Endometrial microvascular endothelial cells (primary cell): ENCODE data around the gene SLC31A2. TPM values are rescaled to one million over a fixed set of nuclear protein-coding genes. Genes with fewer than 3 reads are reported as not detected.
"Not testable (repeated sequence)": the region's sequence is repeated elsewhere in the genome, so short reads cannot be mapped to it uniquely, and the experiment has no call there.

Experiments
- in situ Hi-C: cut with HindIII; loops from 2 replicates; pipeline ENCODE4 v1.10.0; 2017; ENCODE audit warnings: low sequenced_read_pairs, low pct_unique_long_range_greater_than_20kb; ENCODE audit errors: inconsistent ontology term
- total RNA-seq: library from RNA; depleted of rRNA; stranded (reverse); fragments of >200 nt; gene quantifications from one replicate; pipeline ENCODE4 v1.2.3, GENCODE V29; 2015; ENCODE audit errors: inconsistent ontology term

The SLC31A2 gene, protein sequence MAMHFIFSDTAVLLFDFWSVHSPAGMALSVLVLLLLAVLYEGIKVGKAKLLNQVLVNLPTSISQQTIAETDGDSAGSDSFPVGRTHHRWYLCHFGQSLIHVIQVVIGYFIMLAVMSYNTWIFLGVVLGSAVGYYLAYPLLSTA
- total RNA-seq: 4.4 TPM

DNA sequence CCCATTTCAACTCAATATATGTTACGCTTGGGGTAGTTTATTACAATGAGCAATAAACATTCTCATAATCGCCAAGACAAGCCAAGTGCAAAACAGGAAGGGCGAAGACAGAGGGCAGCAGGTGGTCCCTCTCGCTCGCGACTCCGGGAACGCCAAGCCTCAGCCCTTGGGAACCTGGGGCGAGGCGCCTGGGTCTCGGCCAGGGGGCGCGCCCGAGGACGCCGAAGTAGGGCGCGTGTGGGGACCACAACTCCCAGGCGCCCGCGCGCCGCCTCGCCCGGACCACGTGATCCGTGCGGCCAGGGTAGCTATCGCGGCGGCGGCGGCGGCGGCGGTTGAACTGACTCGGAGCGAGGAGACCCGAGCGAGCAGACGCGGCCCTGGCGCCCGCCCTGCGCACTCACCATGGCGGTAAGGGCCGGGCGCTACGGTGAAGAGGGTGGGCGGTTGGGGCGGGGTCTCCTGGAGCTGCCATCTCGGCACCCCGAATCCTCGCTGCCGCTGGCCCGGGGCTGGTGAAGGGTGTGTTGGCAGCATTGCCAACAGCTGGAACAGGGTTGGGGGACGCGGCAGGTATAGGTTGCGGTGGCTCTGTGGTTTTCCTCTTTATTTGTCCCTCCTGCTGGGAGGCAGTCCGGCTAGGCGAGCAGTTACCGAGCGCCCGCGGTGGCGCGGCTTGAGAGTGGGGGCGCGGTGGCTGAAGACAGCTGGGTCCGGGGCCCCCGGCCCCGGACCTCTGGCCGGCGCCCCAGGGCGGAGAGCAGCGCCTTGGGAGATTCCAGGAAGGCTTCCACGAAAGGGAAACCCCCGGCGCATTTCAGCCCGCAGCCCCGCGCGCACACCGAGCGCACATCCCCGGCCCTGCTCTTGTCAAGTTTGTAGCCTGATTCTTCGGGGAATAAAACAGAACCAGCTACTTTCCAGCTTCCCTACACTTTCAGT, at the start of gene SLC31A2:
Gene SLC31A2 (plus strand): TSS at position 338 of the 942 bp plus-strand sequence. CDS start 68 bp downstream, at position 406.
- in situ Hi-C loops: no loop called here

DNA sequence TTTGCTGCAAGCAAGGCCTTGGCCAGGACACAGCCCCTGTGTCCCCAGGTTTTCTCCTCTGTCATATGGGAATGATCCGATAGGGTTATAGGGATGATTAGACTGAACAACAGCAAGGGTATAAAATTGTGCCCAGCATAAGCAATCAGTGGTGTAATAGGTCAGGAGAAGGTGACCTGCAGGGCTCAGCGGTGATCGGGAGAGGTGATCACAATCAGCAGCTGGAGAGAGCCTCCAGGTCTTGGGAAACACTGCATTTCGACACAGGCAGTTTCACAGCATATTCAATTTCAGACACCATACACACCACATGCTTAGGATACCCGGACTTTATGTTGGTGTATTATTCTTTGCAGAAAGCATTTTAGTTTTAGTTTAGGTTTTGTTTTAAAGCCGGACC, 45.5 kb upstream of the SLC31A2 start:
- in situ Hi-C loops: not testable (repeated sequence)

DNA sequence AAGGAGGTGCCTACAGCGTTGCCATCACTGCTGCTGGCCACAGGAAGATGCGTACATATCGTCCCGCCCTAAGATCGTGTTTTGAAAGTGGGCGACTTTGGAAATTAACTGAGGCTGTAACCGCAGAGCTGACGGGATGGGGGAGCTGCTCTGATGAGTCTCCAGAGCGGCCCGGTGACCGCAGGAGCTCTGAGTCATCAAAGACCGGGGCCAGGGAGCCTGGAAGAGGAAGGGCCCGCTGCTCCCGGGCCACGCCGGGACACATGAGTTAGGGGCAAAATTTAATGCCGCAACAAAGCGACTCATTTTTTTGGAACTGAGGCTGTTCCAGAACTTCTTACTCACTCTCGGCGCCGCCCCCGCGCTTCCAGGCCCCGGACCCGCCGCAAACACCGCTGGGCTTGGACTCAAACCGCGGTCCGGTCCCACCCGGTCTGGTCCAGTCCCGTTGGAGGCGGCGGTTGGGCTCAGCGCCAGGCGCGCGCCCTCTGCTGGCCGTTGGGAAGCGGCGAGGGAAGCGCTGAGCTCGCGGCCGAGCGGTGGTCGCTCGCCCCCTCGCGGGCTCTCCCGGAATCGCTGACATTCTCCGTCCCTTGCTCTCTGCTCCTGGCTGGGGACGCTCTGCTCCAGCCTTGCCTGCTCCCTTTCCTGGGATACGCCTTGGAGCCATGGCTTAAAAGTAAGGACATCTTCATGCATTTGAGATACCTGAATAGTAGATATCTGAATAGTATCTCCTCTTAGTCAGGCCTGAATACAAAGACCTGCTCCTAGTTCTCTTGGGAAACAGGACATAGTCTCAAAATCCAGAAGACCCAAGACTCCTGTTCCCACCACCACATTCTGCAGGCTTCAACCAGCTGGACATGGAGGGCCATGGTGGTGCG, 39.5 kb upstream of the SLC31A2 start:
- in situ Hi-C loops: not testable (repeated sequence)

DNA sequence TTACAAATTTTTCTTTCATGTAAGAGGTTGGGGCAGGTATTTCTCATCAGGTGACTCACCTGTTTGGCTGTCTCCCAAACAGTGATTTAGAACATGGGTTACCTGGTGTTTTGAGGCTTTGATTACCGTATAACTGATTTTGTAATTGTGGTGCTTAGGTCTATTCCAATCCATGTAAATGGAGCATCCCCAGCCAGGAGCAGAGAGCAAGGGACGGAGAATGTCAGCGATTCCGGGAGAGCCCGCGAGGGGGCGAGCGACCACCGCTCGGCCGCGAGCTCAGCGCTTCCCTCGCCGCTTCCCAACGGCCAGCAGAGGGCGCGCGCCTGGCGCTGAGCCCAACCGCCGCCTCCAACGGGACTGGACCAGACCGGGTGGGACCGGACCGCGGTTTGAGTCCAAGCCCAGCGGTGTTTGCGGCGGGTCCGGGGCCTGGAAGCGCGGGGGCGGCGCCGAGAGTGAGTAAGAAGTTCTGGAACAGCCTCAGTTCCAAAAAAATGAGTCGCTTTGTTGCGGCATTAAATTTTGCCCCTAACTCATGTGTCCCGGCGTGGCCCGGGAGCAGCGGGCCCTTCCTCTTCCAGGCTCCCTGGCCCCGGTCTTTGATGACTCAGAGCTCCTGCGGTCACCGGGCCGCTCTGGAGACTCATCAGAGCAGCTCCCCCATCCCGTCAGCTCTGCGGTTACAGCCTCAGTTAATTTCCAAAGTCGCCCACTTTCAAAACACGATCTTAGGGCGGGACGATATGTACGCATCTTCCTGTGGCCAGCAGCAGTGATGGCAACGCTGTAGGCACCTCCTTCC, 37.9 kb upstream of the SLC31A2 start:
- in situ Hi-C loops: not testable (repeated sequence)

DNA sequence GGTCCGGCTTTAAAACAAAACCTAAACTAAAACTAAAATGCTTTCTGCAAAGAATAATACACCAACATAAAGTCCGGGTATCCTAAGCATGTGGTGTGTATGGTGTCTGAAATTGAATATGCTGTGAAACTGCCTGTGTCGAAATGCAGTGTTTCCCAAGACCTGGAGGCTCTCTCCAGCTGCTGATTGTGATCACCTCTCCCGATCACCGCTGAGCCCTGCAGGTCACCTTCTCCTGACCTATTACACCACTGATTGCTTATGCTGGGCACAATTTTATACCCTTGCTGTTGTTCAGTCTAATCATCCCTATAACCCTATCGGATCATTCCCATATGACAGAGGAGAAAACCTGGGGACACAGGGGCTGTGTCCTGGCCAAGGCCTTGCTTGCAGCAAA, 32.0 kb upstream of the SLC31A2 start:
- in situ Hi-C loops: not testable (repeated sequence)

DNA sequence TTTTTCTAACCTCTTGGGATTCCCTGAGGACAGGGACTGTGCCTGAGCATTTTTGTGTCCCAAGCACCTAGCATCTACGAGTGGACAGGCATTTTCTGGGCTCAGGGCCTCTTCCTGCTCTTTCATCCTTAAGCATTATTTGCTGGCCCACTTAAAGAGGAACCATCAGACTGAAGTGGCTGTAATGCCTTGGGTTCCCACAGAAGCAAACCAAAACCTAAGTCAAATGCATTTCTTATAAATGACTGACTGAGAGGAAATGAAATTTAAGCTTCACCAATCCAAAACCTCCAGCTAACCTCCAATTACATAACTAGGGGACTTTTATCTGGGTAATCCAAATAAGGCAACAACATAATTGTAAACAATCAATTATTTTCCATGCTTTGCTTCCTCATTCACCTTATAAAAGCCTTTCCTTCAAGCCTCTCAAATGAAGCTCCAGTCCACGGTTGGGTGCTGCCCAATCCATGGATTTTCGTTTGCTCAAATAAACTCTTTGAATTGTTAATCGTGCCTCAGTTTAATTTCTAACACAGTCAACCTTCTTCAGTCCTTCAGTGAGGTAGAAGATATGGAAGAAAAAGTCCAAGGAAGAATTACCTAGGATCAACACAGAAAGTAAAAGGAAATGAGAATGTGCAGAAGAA, 25.3 kb upstream of the SLC31A2 start:
- in situ Hi-C loops: no loop called here

DNA sequence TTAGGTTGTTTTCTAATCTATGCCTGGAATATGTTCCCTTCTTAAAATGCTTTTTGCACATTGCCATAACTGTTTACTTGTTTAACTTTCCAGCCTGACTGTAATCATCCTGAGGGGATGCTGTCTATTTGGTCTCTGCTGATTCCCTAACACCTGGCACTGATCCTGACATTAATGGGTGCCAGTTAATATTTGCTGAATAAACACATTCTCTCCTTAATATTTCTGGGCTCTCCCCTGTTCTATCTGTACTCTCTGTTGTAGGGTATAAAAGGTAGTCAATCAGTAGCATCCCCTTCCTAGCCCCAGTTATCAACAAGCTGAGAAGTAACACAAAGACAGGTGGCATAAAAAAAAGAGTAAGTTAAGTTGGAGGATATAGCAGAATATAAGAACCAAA, 21.3 kb upstream of the SLC31A2 start:
- in situ Hi-C loops: no loop called here

DNA sequence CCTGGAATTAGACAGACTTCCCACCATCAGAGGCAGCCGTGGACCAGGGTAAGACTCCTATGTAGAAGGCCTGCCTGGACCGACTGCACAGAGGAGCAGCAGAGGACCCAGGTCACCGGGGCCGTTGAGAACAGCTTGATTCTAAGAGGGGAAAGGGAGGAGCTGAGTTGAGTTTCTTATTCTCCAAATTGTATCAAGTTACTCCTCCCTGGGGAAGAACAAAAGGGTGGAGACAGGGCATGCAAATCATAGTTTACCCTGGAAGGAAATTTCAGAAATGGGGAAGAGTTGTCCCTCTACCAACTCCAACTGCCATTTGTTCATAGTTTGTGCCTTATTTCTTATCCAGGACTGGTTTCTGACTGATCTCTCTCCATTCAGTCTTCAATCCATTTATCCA, 20.9 kb upstream of the SLC31A2 start:
- in situ Hi-C loops: no loop called here

DNA sequence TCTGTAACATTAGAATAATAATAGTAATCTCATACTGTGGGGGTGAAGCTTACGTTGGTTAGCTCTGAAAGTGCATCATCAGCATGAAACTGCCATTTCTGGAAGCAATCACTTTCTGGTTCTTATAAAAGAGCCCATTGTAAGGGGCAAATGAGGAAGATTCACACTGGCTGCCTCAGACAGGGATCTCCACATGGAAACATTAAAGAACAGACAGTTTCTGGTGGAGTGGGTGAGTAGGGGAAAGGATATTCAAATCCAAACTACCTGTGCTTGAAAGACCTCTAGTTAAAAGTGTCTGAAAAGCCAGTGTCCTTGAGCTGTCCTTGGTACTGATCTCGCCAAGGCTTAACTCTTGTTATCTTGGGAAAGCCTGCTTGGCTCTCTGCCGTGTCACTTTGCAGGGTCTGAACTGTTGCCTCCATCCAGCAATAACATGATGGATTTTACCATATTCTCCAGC, 19.1 kb upstream of the SLC31A2 start:
- in situ Hi-C loops: no loop called here

DNA sequence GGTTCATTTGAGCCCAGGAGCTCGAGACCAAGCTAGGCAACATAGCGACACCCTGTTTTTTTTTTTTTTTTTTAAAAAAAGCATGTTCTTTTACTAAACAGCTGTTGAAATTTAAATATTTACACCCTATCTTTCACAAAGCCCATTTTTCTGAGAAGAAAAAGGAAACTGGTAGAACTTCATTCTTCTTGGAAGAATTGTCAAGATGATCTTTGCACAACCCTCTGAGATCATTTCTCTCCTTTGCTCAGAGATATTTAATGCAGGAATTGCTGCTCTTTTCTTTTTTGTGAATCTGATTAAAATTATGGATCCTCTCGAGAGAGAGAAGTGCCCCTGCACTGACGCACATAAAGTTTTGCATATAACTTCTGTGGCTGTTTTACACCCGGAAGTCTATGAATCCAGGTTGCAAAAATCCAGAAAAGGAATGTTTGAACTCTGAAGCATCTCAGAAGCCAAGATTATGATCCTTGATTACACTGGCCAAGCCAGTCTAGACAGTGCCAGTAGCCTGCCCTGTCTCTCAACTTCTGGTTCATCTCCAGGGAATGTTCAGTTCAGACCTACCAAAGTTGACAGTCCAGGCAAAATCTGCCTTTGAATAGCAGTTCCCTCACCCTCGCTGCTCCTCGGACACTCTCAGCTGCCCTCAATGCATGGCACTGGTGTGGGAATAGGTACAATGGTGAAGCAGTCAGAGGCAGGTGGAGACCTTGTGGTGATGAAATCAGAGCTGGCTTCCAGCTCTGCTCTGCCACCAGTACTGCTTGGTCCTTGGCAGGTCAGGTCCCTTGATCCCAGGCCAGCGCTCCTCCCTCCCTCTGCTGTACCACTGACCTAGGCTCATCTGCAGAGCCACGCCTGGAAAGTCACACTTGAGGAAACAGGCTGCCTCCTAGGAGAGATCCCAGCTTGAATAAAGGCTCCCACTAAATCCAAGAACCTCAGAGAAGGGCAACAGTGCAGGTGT, 13.3 kb upstream of the SLC31A2 start:
- in situ Hi-C loops: no loop called here

DNA sequence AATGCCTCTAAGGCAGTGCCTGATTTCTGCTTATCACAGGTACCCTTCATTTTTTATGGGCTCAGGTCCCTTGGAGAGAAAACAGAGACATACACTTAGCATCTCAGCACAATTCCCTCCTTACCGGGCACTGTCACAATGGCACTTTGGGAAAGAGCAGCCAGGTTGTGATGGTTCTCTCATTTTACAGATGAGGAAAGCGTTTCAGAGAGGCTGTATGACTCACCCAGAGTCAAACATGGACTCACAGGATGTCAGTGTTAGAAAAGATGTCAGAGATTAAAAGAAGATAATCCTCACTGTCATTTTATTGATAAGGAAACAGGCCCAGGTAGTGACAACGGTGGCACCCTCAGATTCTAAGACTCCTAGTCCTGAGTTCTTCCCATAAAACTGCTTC, 12.0 kb upstream of the SLC31A2 start:
- in situ Hi-C loops: no loop called here

DNA sequence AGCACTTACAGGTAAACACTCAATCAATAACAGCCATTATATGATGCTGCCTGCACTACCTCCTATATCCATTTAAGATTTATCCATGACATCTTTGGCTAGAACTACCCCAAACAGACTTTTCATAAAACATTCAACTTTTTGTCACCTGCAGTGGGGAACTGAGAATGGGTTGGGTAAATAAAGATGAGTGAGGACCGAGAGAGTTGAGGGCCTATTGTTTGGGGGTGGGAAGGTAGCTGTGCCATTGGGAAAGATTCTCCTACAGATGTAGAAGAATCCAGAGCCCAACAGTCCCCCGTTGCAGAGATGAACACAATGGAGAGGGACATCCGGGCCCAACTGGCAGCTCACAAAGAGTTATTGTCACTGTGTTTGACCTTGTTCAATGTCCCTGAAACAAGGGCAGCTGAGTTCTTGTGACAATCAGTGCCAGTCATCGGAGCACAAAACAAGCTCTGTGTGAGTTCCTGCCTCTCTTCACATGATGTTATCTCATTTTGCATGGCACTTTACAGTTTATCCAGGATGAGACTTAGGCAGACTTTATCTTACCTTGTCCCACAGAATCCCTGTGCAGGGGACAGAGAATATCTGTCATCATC, 11.5 kb upstream of the SLC31A2 start:
- in situ Hi-C loops: no loop called here

DNA sequence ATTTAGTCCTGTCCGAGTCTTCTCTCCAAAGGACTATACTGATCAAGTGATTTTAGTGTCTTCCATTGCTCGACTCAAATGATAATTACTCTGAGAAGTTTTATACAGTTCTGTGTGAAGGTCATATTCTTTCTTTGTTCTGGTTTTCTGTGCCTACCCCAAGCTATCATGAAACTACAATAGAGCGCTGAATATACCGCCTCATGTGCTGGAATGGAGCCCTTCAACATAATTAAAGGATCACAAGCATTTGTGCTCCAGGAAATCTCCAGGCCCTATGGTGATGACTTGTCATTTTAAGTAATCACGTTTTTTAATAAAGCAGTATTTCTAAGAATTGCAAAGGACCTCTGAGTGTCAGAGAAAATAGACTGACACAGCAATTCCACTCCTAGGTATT, 10.9 kb upstream of the SLC31A2 start:
- in situ Hi-C loops: no loop called here

DNA sequence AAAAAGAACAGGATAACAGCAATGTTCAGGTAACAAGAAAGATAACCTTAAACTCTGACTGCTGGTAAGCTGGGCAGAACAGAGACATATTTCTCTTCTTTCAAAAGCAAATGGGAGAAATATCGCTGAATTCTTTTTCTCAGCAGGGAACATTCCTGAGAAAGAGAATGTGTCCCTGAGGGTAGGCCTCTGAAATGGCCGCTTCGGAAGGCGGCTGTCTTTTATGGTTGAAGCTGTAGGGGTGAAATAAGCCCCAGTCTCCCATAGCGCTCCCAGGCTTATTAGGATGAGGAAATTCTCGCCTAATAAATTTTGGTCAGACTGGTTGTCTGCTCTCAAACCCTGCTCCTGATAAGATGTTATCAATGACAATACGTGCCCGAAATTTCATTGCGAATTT, 9.9 kb upstream of the SLC31A2 start:
- in situ Hi-C loops: not testable (repeated sequence)

DNA sequence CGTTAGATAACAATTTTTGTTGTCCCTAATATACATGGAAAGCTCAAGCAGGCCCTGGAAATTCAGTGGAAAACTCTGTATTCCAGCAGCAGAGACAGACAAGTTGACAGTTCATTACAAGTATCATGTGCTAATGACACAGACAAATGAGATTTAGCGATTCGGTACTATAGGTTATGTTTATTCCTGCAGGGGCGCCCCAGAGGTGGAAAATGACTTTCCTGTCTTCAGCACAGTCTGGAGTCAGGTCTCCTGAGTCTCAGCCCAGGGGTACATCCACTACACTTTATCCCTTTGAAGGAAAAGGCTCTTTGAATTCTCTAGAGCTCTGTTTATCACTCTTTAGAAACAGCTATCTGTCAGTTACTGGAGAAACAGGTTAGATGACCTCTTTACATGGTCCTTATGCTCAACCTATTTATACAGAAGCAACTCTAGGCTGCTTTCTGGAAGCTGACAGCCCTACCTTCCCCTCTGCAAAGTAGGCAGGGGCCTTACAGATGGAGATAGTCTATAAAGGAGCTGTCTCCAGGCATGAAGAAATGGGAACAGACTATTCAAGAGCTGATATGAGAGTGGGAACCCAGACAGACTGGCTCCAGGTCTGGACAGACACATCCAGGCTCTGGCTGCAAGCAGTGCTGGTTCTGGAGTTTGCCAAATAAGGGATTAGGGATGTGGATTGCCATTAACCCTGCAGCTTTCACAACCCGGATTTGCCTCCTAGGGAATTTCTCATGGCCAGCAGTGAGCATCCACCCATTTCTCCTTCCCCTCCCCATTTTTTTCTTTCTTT, 7.2 kb upstream of the SLC31A2 start:
- in situ Hi-C loops: no loop called here

DNA sequence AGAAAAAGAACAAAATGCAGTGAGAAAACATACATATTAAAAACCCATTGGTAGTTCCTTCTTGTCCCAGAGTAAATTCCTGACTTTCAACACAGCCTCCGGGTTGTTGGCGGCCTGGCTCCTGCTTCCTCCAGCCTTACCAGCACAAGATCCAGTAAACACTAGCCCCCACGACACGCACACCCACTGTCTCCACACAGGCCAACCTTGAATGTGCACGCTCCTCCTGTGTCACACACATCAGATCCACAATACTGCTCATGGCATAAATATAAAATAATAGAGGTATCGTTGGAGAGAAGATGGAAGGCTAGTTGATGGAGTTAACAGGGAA, 2.5 kb upstream of the SLC31A2 start:
- in situ Hi-C loops: no loop called here
